Measurements from ENCODE around the gene RPRD1B. TPM values are rescaled to one million over a fixed set of nuclear protein-coding genes. Genes with fewer than 3 reads are reported as not detected.

The RPRD1B gene
- total RNA-seq, 1 donor from 2014 or later: 29.2 TPM

- no peak for DNase-seq
- Mint-ChIP-seq H3K27me3 (ENCODE audit: unreplicated experiment) (peaks cover 2% of the 10 kb centered on the region), H3K9me3 (ENCODE audit: unreplicated experiment) (peaks cover 1% of the 10 kb centered on the region), H3K4me3 (ENCODE audit: unreplicated experiment) (no peak overlapping the region), H3K4me1 (ENCODE audit: low read depth, unreplicated experiment) (peaks cover 6% of the 10 kb centered on the region), H3K27ac (ENCODE audit: unreplicated experiment) (no peak overlapping the region), H3K36me3 (ENCODE audit: unreplicated experiment) (no peaks in the 10 kb centered on the region)
- TF ChIP-seq, protein P1, sequence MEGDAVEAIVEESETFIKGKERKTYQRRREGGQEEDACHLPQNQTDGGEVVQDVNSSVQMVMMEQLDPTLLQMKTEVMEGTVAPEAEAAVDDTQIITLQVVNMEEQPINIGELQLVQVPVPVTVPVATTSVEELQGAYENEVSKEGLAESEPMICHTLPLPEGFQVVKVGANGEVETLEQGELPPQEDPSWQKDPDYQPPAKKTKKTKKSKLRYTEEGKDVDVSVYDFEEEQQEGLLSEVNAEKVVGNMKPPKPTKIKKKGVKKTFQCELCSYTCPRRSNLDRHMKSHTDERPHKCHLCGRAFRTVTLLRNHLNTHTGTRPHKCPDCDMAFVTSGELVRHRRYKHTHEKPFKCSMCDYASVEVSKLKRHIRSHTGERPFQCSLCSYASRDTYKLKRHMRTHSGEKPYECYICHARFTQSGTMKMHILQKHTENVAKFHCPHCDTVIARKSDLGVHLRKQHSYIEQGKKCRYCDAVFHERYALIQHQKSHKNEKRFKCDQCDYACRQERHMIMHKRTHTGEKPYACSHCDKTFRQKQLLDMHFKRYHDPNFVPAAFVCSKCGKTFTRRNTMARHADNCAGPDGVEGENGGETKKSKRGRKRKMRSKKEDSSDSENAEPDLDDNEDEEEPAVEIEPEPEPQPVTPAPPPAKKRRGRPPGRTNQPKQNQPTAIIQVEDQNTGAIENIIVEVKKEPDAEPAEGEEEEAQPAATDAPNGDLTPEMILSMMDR (IDR thresholded peaks at IDR 0.05; ENCODE audit: partially characterized antibody, unreplicated experiment): no peak
These were observed 78.1 kb downstream of the RPRD1B start for GRCh38 chr20:38111366-38112232.

DNA sequence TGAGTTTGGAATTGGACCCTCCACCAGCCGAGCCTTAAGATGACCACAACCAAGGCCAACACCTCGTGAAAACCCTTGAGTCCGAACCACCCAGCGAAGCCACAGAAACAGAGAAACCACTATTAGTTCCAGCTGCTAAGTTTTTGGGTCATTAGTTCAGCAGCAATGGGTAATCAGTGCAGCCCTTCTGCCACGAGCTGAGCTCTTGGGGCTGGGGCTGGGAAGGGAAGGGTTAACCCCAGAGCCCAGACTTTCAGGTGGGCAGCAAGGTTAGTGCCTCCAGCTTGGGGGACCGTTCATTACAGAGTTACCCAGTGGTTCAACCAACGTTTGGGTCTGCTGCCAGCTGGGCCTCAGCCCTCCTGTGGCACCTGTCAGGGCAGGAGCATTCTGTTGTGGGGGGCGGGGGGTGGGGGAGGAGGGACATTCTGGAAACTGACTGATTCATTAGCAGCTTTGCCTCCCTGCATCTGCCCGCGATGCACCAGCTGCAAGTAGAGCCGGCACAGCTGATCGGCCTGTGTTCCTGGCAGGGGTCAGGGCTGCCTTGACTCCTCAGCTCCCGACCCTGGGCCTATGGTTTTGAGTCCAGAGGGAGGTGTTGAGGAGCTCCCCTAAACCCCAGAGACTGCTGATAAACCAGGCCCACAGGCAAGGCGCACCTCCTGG is 78.8 kb downstream of the RPRD1B start:
- no peak for DNase-seq
- Mint-ChIP-seq H3K9me3 (ENCODE audit: unreplicated experiment) (peaks cover 1% of the 10 kb centered on the region), H3K36me3 (ENCODE audit: unreplicated experiment) (no peaks in the 10 kb centered on the region), H3K4me3 (ENCODE audit: unreplicated experiment) (no peak overlapping the region), H3K27ac (ENCODE audit: unreplicated experiment) (no peak overlapping the region), H3K4me1 (ENCODE audit: low read depth, unreplicated experiment) (peaks cover 6% of the 10 kb centered on the region), H3K27me3 (ENCODE audit: unreplicated experiment) (peaks cover 2% of the 10 kb centered on the region)
- TF ChIP-seq, protein P1 (IDR thresholded peaks at IDR 0.05; ENCODE audit: partially characterized antibody, unreplicated experiment): no peak

- no peaks in the 10 kb centered on the region for H3K36me3 Mint-ChIP-seq (ENCODE audit: unreplicated experiment)
- H3K27ac Mint-ChIP-seq (ENCODE audit: unreplicated experiment): no peak overlapping the region
- H3K9me3 Mint-ChIP-seq (ENCODE audit: unreplicated experiment): peaks cover 1% of the 10 kb centered on the region
- H3K4me3 Mint-ChIP-seq (ENCODE audit: unreplicated experiment): no peak overlapping the region
- TF ChIP-seq, protein P1 (IDR thresholded peaks at IDR 0.05; ENCODE audit: partially characterized antibody, unreplicated experiment): no peak
- peaks cover 2% of the 10 kb centered on the region for H3K27me3 Mint-ChIP-seq (ENCODE audit: unreplicated experiment)
- DNase-seq: no peak
- peaks cover 6% of the 10 kb centered on the region for H3K4me1 Mint-ChIP-seq (ENCODE audit: low read depth, unreplicated experiment)
These were observed 79.4 kb downstream of the RPRD1B start for GRCh38 chr20:38112930-38113294.

DNA sequence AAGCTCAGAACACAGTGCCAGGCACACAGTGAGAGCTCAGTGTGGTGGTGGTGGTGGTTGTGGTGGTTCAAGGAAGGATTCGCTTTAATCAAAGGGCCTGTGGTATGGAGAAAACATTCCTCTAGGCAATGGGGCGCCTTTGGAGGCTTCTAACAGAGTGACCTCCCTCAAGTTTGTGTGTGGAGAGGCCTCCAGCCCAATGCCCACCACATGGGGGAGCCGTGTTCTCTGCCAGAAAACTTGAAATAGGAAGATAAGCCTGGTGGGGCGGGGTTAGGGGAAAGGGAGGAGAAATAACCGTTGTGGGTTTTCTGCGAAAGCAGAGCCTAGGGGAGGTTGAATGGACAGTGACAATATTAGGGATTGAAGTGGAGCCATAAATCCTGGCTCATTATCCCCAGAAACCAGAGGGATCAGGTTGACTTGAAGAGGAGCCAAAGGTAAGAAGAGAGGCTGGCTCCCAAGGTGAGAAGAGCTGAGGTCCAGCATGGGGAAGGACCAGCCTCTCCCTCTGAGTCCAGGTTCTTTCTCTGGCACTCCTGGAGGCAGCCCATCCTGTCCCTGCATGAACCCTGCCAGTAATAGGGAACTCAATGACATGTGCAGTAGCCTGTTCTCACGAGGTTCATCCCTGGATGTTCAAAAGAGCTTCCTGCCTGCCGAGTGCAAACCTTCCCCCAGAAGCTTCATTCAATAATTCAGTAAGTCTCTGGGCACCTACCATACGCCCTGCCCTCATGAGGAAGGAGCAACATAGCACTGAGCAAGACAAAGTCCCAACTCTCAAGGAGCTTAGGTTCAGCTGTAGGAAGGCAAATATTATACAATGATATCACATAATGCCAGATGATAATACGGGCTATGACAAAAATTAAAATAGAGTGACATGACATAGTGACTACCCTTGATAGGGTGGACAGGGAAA is 80.1 kb downstream of the RPRD1B start:
- Mint-ChIP-seq H3K9me3 (ENCODE audit: unreplicated experiment) (peaks cover 1% of the 10 kb centered on the region), H3K4me3 (ENCODE audit: unreplicated experiment) (no peak overlapping the region), H3K27me3 (ENCODE audit: unreplicated experiment) (peaks cover 2% of the 10 kb centered on the region), H3K27ac (ENCODE audit: unreplicated experiment) (no peak overlapping the region), H3K4me1 (ENCODE audit: low read depth, unreplicated experiment) (peaks cover 6% of the 10 kb centered on the region), H3K36me3 (ENCODE audit: unreplicated experiment) (no peaks in the 10 kb centered on the region)
- TF ChIP-seq, protein P1 (IDR thresholded peaks at IDR 0.05; ENCODE audit: partially characterized antibody, unreplicated experiment): no peak
- DNase-seq: no peak
